GM18507 (cell line): ENCODE results near the gene RHBDL1.

ENCODE experiments used
- DNase-seq: peaks from one replicate; pipeline ENCODE4 v3.0.0; 2011; ENCODE audit warnings: low read depth; ENCODE audit not compliant: insufficient read length; ENCODE audit errors: extremely low spot score
- FAIRE-seq: peaks from 2 replicates; lab custom pipeline; 2011; peaks lifted over from hg19 to GRCh38; lab: Jason Lieb, UNC

Gene RHBDL1

GRCh38 chr16:725463-726187 lies 50.2 kb downstream of the RHBDL1 start:
- no peak for DNase-seq
- no peak for FAIRE-seq

DNA sequence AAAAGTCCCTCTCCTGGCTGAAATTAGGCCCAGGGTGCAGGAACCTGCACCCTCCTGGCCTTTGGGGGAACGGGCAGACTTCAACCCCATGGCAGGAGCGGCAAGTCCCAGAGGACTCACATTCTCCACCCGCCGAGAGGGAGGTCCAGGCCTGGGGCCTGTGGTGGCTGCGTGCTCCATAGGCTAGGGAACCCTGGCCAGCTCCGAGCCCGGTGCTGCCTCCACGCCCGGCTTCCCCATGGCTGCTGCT lies 50.6 kb downstream of the RHBDL1 start:
- no peak for DNase-seq
- no peak for FAIRE-seq

GRCh38 chr16:726438-727290 lies 51.2 kb downstream of the RHBDL1 start, which contains the start of the genes CCDC78 and HAGHL:
Gene CCDC78 (minus strand): TSS chr16:726443. CDS start chr16:726367, 76 bp downstream.
Gene HAGHL (plus strand): TSS chr16:727106. CDS start chr16:727510, 404 bp downstream.
- DNase-seq (no peak), FAIRE-seq (no peak)

DNA sequence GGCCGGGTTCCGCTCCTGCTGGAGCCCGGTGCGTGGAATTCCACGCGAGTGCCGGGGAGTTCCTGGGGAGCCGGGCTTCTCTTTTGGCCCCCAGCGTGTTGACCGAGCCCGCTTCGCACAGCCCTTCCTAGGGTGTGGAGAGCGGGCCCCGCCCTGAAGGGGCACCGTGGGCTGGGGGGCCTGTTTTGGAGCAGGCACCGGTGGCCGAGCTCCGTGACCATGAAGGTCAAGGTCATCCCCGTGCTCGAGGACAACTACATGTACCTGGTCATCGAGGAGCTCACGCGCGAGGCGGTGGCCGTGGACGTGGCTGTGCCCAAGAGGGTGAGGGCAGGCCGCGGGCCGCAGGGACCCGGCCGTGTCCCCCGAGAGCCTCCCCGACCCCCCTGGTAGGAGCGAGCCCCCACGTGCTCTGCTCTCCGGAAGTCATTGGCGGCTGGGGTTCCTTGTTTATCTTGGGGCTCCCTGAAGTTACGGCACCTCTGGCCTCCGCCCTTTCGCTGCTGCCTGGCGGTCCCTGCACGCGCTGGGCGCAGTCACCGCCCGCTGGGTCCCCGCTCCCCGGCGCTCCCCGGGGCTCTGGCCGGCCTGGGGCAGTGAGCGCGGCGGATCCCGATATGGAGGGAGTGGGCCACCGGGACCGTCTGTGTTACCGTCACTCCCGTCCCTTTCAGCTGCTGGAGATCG lies 52.0 kb downstream of the RHBDL1 start:
- DNase-seq (no peak), FAIRE-seq (peak; percentile 9)
